Tibial nerve (tissue), 4 donors: ENCODE results near the gene ASIP. TPM values are rescaled to one million over a fixed set of nuclear protein-coding genes. Genes with fewer than 3 reads are reported as not detected.
"Not testable (repeated sequence)": the region's sequence is repeated elsewhere in the genome, so short reads cannot be mapped to it uniquely, and the experiment has no call there.

Source experiments
- DNase-seq, 2 donors: peaks; one replicate each; pipeline ENCODE4 v3.0.0-alpha.2; 2019; ENCODE audit warnings: low spot score in 2 of 2
- H3K27ac ChIP-seq, 4 donors: fragments of 200-600 bp; sonication (generic) in 3 of 4; one replicate each; pipeline ENCODE4 v1.5.1; 2017 to 2019; ENCODE audit warnings: mild to moderate bottlenecking in 1 of 4
- H3K27me3 ChIP-seq, 2 donors: fragments of 200-600 bp; sonication (generic) in 1 of 2; one replicate each; pipeline versions ENCODE4 v1.5.1 to v1.6.0; 2017 to 2019
- H3K36me3 ChIP-seq, 3 donors: fragments of 200-600 bp; sonication (generic); one replicate each; pipeline ENCODE4 v1.5.1; 2018 to 2019
- H3K4me1 ChIP-seq, 4 donors: fragments of 200-600 bp; sonication (generic) in 3 of 4; one replicate each; pipeline ENCODE4 v1.5.1; 2017 to 2019
- H3K4me3 ChIP-seq, 4 donors: fragments of 200-600 bp; sonication (generic) in 3 of 4; one replicate each; pipeline ENCODE4 v1.5.1; 2017 to 2019; ENCODE audit warnings: mild to moderate bottlenecking in 1 of 4, moderate library complexity in 1 of 4
- H3K9me3 ChIP-seq, 4 donors: fragments of 200-600 bp; sonication (generic) in 3 of 4; one replicate each; pipeline ENCODE4 v1.5.1; 2017 to 2019
- CTCF ChIP-seq, 5 experiments: fragments of 200-600 bp in 3 of 5; fragments of 450-650 bp in 2 of 5; sonication (generic) in 3 of 5; IDR thresholded peaks; one replicate each; pipeline ENCODE4 v1.5.1; 2016 to 2019; ENCODE audit warnings: antibody characterized with exemption in 5 of 5, mild to moderate bottlenecking in 3 of 5, moderate library complexity in 2 of 5
- EP300 ChIP-seq, 2 donors: sonication (generic); formaldehyde crosslinking; IDR thresholded peaks; one replicate each; pipeline ENCODE4 v1.6.1; 2017; ENCODE audit warnings: antibody characterized with exemption in 2 of 2, mild to moderate bottlenecking in 1 of 2
- POLR2A ChIP-seq, 2 donors: fragments of 450-650 bp; IDR thresholded peaks; one replicate each; pipeline ENCODE4 v1.6.1; 2017; ENCODE audit warnings: antibody characterized with exemption in 2 of 2, mild to moderate bottlenecking in 2 of 2, moderate library complexity in 2 of 2
- WGBS, 2 donors: methylation state at CpG; one replicate each; pipeline ENCODE4 v1.1.5; 2018; 5-methylcytosine and 5-hydroxymethylcytosine counted together
- total RNA-seq, 4 donors: library from RNA; depleted of rRNA; stranded (reverse); fragments of >200 nt; gene quantifications; one replicate each; pipeline ENCODE4 v1.1.0, GENCODE V29; 2016

The ASIP gene
- total RNA-seq, 4 donors from 2014 or later, result 1.4 to 10.5 (median 3.3) TPM; not detected in 1

GRCh38 chr20:34283844-34284243, 42.6 kb downstream of the ASIP start:
- no peak overlapping the region for H3K27ac ChIP-seq
- 90 to 92% methylated on average over 1 of the region's 1 CpG for WGBS, 2 donors
- TF ChIP-seq POLR2A (IDR thresholded peaks at IDR 0.05), result no peak
- no peak for TF ChIP-seq CTCF (IDR thresholded peaks at IDR 0.05)
- TF ChIP-seq EP300 (IDR thresholded peaks at IDR 0.05), result no peak
- no peak overlapping the region for H3K4me3 ChIP-seq
- peaks cover 0 to 98% (median 12%) of the 10 kb centered on the region in 3 donors for H3K36me3 ChIP-seq
- H3K27me3 ChIP-seq, result no peaks in the 10 kb centered on the region
- no peaks in the 10 kb centered on the region for H3K4me1 ChIP-seq
- H3K9me3 ChIP-seq, result no peaks in the 10 kb centered on the region
- DNase-seq, result no peak

- DNase-seq, result no peak
- Histone ChIP-seq H3K27me3 (no peaks in the 10 kb centered on the region), H3K4me1 (no peaks in the 10 kb centered on the region), H3K27ac (no peak overlapping the region), H3K9me3 (no peaks in the 10 kb centered on the region), H3K4me3 (no peak overlapping the region), H3K36me3 (peaks cover 0 to 98% (median 12%) of the 10 kb centered on the region in 3 donors)
- TF ChIP-seq CTCF (IDR thresholded peaks at IDR 0.05) (no peak), POLR2A (IDR thresholded peaks at IDR 0.05) (no peak), EP300 (IDR thresholded peaks at IDR 0.05) (no peak)
- 89 to 97% methylated on average over 11 to 15 of the region's 16 CpGs for WGBS, 2 donors
These were observed 44.2 kb downstream of the ASIP start for GRCh38 chr20:34285450-34285849.

GRCh38 chr20:34287500-34287899, 46.3 kb downstream of the ASIP start:
- H3K9me3 ChIP-seq, H3K27ac ChIP-seq, H3K27me3 ChIP-seq, DNase-seq, H3K4me1 ChIP-seq, H3K4me3 ChIP-seq: not testable (repeated sequence)
- peaks cover 0 to 98% (median 12%) of the 10 kb centered on the region in 3 donors for H3K36me3 ChIP-seq
- WGBS, 2 donors, result 97% methylated on average over 5 of the region's 5 CpGs

DNA sequence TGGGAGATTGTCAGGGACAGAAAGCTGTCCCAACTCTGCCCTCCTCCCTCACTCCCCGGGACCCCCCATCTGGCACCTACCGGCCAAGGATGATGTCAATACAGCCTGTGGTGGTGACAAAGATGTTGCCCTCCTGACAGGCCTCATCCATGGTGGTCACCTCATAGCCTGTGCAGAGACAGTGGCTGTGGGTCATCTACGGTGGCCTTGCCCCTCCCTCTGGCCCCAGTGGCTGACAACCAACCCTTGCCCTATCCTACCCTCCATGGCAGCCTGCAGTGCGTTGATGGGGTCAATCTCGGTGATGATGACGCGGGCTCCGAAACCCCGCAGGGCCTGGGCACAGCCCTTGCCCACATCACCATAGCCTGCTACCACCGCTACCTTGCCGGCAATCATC, 49.2 kb downstream of the ASIP start:
- Histone ChIP-seq H3K36me3 (peaks cover 0 to 98% (median 10%) of the 10 kb centered on the region in 3 donors), H3K9me3 (no peaks in the 10 kb centered on the region), H3K4me3 (no peak overlapping the region), H3K27ac (no peak overlapping the region), H3K4me1 (no peaks in the 10 kb centered on the region), H3K27me3 (no peaks in the 10 kb centered on the region)
- no peak for TF ChIP-seq POLR2A (IDR thresholded peaks at IDR 0.05)
- TF ChIP-seq EP300 (IDR thresholded peaks at IDR 0.05), result no peak
- TF ChIP-seq CTCF (IDR thresholded peaks at IDR 0.05), result no peak
- DNase-seq, result no peak
- WGBS, 2 donors, result 97 to 99% methylated on average over 10 to 11 of the region's 11 CpGs

- no peak overlapping the region for H3K4me3 ChIP-seq
- no peaks in the 10 kb centered on the region for H3K27me3 ChIP-seq
- H3K36me3 ChIP-seq, result peaks cover 0 to 80% (median 10%) of the 10 kb centered on the region in 3 donors
- no peak for DNase-seq
- 100% methylated on average over 3 of the region's 3 CpGs for WGBS, 2 donors
- H3K4me1 ChIP-seq, result no peaks in the 10 kb centered on the region
- TF ChIP-seq CTCF (IDR thresholded peaks at IDR 0.05), result no peak
- no peak for TF ChIP-seq EP300 (IDR thresholded peaks at IDR 0.05)
- no peak for TF ChIP-seq POLR2A (IDR thresholded peaks at IDR 0.05)
- no peaks in the 10 kb centered on the region for H3K9me3 ChIP-seq
- H3K27ac ChIP-seq, result no peak overlapping the region
These were observed 51.3 kb downstream of the ASIP start for GRCh38 chr20:34292496-34292895.

- Histone ChIP-seq H3K4me3 (no peak overlapping the region), H3K4me1 (no peaks in the 10 kb centered on the region), H3K27me3 (no peaks in the 10 kb centered on the region), H3K9me3 (no peaks in the 10 kb centered on the region), H3K36me3 (peaks cover 0 to 74% (median 5%) of the 10 kb centered on the region in 3 donors), H3K27ac (no peak overlapping the region)
- TF ChIP-seq EP300 (IDR thresholded peaks at IDR 0.05) (no peak), CTCF (IDR thresholded peaks at IDR 0.05) (no peak), POLR2A (IDR thresholded peaks at IDR 0.05) (no peak)
- 80 to 93% methylated on average over 5 of the region's 5 CpGs for WGBS, 2 donors
- DNase-seq, result no peak
These were observed 51.9 kb downstream of the ASIP start for GRCh38 chr20:34293119-34293518.
